Cardiac septum (tissue), 1 donor: ENCODE results near the gene GALNT17. TPM values are rescaled to one million over a fixed set of nuclear protein-coding genes. Genes with fewer than 3 reads are reported as not detected.
"Not testable (repeated sequence)": the region's sequence is repeated elsewhere in the genome, so short reads cannot be mapped to it uniquely, and the experiment has no call there.

ENCODE experiments used
- DNase-seq: peaks from one replicate; pipeline ENCODE4 v3.0.0-alpha.2; 2020; ENCODE audit warnings: low spot score
- intact Hi-C: fragments of 100-400 bp; cut with DNase I; formaldehyde crosslinking; loops from one replicate; pipeline ENCODE4 v1.14.0; 2022
- total RNA-seq: library from RNA; stranded (reverse); fragmentation: NEBNext Ultra II Directional; extraction: Animal tissue kit (Norgen Biotek cat#: 25700); gene quantifications from one replicate; pipeline ENCODE4 v1.2.1, GENCODE V29; 2021
- donor health status: DM: no; HTN: no; CAD: no.

GALNT17 gene
- total RNA-seq, 1 donor from 2014 or later: 60.6 TPM

DNA sequence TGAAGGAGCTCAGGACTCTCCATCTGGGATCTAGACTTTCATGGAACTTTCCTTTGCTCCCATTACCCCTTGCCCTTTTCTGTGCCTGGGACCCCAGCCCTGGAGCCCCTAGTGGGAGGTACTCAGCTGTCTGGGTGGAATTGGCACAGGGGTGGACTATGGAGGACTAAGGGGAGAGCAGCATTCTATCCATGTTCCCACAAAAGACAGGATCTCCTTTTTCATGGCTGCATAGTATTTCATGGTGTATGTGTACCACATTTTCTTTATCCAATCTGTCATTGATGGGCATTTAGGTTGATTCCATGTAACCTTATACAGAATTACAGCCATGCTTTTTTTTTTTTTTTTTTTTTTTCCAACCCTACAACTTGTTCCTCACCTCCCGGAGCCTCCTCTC is 89.1 kb downstream of the GALNT17 start:
- DNase-seq: no peak
- intact Hi-C loops: no loop called here

DNA sequence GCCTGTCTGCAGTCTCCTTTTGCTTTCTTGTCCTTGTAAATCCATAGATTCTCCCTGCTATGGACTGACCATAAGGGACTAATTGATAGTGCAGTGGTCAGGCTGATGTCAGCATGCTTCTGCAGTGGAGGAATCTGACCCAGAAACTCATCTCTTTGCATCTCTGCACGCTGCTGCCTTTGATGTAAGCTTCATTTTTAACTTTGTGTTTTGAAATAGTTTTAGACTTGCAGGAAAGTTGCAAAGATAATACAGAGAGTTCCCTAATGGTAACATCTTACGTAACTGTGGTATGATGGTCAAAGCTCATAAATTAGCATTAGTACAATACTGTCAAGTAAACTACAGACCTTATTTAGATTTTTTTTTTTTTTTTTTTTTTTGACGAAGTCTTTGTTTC is 89.6 kb downstream of the GALNT17 start:
- no peak for DNase-seq
- intact Hi-C loops: no loop called here

DNA sequence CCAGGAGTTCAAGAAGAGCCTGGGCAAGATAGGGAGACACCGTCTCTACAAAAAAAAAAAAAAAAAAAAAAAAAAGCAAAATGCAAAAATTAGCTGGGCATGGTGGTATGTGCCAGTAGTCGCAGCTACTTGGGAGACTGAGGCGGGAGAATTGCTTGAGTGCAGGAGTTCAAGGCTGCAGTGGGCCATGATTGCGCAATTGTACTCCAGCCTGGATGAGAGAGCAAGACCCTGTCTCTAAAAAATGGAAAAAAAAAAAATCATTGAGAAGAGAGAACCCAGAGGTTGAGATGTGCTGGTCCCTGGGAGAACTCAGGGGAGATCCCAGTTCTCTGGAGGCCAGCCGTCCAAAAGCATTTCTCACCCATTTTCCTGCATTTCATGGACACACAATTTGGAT is 95.2 kb downstream of the GALNT17 start:
- intact Hi-C loops: no loop called here
- DNase-seq: no peak

GRCh38 chr7:71229148-71229547 is 97.2 kb downstream of the GALNT17 start:
- intact Hi-C loops: no loop called here

GRCh38 chr7:71229699-71230098 is 97.8 kb downstream of the GALNT17 start:
- DNase-seq: no peak
- intact Hi-C loops: loop anchor here (10.0 kb wide), 2 partner anchors 175 to 385 kb away; no protein-coding TSS in a partner anchor

More at GRCh38 chr7:71229148-71229547, 97.2 kb downstream of the GALNT17 start:
- DNase-seq: no peak

DNA sequence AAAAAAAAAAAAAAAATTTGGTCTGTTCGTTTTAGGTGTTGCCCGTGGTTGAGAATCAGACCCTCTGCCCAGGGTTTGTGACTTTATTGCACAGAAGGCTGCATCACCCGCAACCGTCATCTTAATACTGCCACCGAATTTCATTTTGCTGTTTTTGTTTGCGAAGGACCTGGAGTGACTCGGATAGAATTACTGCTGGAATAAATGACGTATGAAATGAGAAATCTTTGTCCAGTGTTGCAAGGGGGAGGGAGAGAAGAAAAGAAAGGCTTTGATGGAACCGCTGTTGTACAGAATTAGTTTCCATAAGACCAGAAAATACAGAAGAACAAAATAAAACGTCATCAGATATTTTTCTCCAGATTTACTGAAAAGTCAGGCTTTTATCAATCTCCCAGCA is 103.3 kb downstream of the GALNT17 start:
- DNase-seq: no peak
- intact Hi-C loops: loop anchor here (5.0 to 10.0 kb wide), 5 partner anchors 37 to 380 kb away; partner anchors contain the start of gene GALNT17

GRCh38 chr7:71236230-71237105 is 104.5 kb downstream of the GALNT17 start:
- intact Hi-C loops: loop anchor here (5.0 to 10.0 kb wide), 5 partner anchors 36 to 378 kb away; partner anchors contain the start of gene GALNT17
- no peak for DNase-seq

- intact Hi-C loops: loop anchor here (5.0 to 10.0 kb wide), 5 partner anchors 34 to 377 kb away; partner anchors contain the start of gene GALNT17
- no peak for DNase-seq
Measured at GRCh38 chr7:71237945-71238344, 106.0 kb downstream of the GALNT17 start.

DNA sequence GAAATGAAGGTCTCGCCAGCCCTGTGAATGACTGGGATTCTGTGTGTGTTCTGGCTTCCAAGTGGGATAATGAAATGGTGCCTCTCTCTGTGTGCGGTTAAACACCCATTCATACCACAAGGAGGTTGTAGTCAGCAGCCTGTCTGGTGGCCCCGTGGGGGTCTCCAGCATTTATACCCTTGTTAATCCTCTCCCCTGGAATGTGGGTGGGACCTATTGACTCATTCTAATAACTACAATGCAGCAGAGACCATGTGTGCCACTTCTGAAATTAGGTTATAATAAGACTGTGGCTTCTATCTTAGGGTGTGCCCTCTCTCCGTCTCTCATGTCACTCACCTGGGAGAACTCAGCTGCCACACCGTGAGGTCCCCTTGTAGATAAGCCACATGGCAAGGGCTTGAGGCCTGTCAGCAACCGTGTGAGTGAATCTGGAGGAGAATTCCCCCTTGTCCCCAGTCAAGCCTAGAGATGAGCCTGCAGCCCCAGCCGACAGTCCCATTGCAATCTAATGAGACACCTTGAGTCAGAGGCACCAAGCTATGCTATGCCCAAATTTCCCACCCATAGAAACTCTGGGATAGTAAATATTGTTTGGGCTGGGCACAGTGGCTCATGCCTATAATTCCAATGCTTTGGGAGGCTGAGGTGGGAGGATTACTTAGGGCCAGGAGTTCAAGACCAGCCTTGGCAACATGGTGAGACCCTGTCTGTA is 106.8 kb downstream of the GALNT17 start:
- DNase-seq: no peak
- intact Hi-C loops: loop anchor here (5.0 to 10.0 kb wide), 5 partner anchors 34 to 376 kb away; partner anchors contain the start of gene GALNT17

GRCh38 chr7:71239586-71240268 is 107.8 kb downstream of the GALNT17 start:
- intact Hi-C loops: loop anchor here (5.0 to 10.0 kb wide), 5 partner anchors 33 to 375 kb away; partner anchors contain the start of gene GALNT17
- no peak for DNase-seq

GRCh38 chr7:71243736-71244410 is 111.9 kb downstream of the GALNT17 start:
- no peak for DNase-seq

GRCh38 chr7:71245038-71245437 is 113.1 kb downstream of the GALNT17 start:
- intact Hi-C loops: no loop called here
- no peak for DNase-seq

More at GRCh38 chr7:71243736-71244410, 111.9 kb downstream of the GALNT17 start:
- intact Hi-C loops: no loop called here

DNA sequence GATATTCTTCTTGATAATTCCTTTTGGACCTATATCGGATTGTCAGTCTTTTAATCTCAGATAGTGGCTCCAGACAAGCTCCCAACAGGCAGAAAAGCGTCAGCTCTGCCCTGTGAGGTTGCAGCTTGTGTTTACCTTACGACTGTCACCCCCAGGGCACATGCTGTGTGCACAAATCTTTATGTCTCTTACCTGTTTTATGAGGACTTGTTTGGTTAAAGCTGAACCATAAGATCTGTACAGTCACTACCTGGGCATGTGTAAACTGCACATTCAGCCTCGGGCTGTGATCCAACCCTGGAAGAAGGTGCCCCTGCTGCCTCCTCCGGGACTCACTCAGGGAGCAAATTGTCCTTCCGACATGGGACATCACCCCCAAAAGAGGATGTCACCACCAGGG is 119.8 kb downstream of the GALNT17 start:
- intact Hi-C loops: no loop called here
- DNase-seq: no peak

DNA sequence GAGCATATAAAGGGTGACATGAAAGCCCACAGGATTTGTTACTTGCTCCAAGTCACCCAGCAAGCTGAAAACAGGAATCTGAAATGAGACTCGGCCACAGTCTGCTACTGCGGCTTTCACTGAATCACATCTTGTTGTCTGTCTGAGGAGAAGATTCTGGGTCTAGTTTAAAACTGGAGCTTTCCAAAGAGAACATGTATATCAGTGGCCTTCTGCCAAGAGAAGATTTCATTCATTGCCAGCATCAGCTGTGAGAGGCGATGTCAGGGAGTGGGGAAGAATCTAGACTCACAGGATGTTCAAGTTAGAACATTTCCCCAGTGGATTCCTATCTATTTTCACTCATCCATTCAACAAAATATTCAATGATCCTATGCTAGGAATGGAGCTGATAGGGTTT is 122.8 kb downstream of the GALNT17 start:
- intact Hi-C loops: no loop called here
- DNase-seq: no peak

GRCh38 chr7:71255537-71256178 is 123.7 kb downstream of the GALNT17 start:
- DNase-seq: no peak
- intact Hi-C loops: no loop called here

GRCh38 chr7:71261066-71261465 is 129.1 kb downstream of the GALNT17 start:
- intact Hi-C loops: loop anchor here (10.0 kb wide), 2 partner anchors 144 to 464 kb away; no protein-coding TSS in a partner anchor
- DNase-seq: no peak

DNA sequence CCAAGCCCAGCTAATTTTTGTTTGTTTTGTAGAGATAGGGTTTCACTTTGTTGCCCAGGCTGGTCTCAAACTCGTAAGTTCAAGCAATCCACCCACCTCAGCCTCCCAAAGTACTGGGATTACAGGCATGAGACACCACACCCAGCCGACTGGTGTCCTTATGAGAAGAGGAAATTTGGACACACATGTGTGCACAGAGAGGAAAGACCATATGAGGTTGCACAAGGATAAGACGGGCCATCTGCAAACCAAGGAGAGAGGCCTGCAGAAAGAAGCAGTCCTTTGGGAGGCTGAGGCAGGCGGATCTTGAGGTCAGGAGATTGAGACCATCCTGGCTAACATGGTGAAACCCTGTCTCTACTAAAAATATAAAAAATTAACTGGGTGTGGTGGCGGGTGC is 130.9 kb downstream of the GALNT17 start:
- not testable (repeated sequence) for DNase-seq
- intact Hi-C loops: loop anchor here (10.0 kb wide), 2 partner anchors 142 to 462 kb away; no protein-coding TSS in a partner anchor

DNA sequence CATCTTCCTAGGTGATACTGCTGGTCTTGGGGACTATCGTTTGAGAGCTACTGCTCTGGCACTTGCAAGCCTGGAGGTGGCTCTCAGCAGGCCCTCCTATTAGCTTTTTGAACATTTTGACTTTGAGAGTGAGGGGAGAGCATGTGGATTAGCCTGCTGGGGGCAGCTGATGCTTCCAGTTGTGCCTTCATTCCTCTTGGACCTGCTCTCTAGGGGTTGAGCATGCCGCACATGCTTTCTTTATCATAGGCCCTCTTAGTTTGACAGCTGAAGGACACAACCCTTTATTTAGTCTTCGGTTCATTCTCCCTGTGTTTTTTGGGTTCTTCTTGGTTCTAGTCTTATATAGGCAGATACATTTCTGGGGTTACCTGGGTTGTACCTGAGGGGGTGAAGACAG is 132.1 kb downstream of the GALNT17 start:
- intact Hi-C loops: loop anchor here (10.0 kb wide), 2 partner anchors 141 to 461 kb away; no protein-coding TSS in a partner anchor
- DNase-seq: no peak
